Amygdala (tissue), 56 donors: ENCODE measurements around the gene SLC38A9.
"Not testable (repeated sequence)": the region's sequence is repeated elsewhere in the genome, so short reads cannot be mapped to it uniquely, and the experiment has no call there.

ENCODE experiments used
- DNase-seq, 56 donors: peaks; one replicate each; lab custom pipeline; 2025; lab: John Stamatoyannopoulos, UW

The SLC38A9 gene

DNA sequence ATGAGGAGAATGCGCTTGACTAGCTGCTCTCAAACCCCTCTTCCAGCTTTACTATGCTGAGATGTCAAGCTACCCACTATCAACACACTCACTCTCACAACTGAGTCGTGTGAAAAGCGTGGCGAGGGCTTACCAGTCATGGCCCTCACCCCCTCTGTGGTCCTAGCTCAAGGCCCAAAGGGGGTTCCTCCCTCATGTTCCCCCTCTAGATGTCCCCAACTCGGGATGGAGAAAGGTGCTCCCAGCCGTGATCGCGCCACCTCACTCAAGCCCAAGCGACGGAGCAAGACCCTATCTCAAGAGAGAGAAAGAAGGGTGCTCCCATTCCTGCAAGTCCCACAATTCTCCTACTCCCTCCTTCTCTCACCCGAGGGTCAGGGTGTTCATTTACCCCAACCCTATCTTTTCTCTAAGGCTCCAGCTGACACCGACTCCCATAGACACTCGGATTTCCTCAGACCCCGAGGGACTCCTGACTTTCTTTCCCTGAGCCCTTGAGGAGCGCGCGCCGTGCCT, 559 bp downstream of the SLC38A9 start:
- DNase-seq, result peak in 3 of 56 donors; percentile 4 to 13 (median 13)

DNA sequence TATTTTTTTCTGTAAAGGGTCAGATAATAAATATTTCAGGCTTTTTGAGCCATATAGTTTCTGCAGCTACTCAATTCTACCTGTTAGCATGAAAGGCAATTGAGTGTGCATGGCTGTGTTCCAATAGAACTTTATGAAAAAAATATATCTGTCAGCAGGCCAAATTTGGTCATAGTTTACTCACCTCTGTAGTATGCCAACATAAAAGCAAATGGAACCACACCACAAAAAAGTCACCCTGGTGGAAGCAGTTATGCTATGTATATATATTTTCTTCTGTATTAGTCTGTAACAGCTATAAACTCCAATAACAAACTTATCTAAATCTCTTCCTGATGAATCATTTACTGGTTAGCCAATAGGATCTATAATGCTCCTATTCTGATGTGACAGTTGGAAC, 3.4 kb downstream of the SLC38A9 start:
- no peak for DNase-seq

- no peak for DNase-seq
Observed at GRCh38 chr5:55706230-55706629, 5.9 kb downstream of the SLC38A9 start.

DNA sequence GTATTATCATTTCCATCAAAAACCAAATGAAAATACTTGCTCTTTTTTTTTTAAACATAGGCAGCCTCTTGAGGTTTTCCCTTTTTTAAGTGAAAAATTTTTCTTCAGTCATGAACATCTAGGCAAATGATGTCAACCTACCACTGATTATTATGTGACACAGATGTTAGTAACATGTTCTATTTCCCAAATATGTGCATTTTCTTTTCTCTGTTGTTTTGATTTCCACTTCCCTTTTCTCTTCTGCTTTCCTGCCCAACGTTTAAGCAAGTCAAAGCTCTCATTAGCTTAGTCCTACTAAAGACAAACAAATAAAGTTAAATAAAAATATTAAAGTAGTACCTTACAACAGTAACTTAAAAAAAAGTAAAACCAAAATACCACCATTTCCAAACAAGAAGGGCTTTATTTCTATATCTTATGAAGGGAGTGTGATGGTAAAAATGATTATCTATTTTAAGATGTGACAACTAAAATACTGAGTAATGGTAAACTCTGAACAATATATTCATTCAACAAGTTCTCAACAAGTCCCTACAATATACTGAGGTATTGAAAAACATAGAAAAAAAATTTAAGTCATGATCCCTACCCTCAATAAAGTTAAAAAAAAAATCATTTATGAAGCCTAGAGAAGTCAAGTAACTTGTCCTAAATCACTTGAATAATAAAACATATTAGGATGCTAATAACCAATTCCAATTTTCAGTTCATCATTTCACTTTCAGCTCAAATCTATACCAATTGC, 9.4 kb downstream of the SLC38A9 start:
- no peak for DNase-seq

GRCh38 chr5:55701462-55702103, 10.5 kb downstream of the SLC38A9 start:
- DNase-seq, result no peak

- DNase-seq, result no peak
Observed at GRCh38 chr5:55700745-55701144, 11.4 kb downstream of the SLC38A9 start.

GRCh38 chr5:55699041-55699688, 13.0 kb downstream of the SLC38A9 start:
- DNase-seq, result no peak

- DNase-seq, result not testable (repeated sequence)
Observed at GRCh38 chr5:55696704-55697103, 15.4 kb downstream of the SLC38A9 start.

DNA sequence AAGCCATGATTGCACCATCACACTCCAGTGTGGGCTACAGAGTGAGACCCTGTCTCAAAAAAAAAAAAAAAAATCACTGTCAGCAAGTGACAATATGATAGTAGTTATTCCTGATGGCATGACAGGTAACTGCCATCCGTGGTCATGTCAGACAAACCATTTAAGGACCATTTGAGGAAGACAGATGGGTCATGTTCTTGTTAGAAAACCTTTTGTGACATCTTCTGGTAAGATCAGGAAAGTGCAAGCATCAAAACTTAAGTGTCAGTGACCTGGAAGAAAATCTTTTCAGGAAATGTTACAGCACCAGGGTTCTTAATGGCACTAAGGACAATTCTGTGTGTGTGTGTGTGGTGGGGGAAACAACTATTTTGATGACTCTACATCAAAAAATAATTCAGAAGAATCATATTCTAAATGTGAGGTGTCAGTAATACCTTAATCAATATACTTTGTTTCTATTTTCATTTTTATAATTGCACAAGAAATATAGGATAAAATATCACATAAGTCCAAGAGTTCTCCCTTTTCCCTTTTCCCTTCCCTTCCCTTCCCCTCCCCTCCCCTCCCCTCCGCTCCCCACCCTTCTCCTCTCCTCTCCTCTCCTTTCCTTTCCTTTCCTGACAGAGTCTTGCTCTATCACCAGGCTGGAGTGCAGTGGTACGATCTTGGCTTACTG, 17.8 kb downstream of the SLC38A9 start:
- DNase-seq, result no peak

DNA sequence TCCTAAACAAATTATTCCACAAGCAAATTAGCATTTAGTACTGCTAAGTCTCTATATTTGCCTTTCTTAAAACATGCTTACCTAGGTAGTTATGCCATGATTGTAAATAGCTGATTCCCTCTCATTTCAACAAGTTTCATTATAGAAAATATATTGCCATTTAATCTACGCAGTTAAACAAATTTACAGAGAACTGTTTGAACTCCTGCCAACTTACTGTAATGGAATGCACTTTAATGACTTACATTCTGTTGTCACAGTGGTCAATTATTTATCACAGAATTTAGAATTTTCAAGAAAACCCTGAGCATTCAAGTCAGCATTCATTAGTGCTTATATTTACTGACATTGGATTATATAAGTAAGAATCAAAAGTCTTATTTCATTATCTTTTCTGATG, 19.6 kb downstream of the SLC38A9 start:
- DNase-seq, result no peak

DNA sequence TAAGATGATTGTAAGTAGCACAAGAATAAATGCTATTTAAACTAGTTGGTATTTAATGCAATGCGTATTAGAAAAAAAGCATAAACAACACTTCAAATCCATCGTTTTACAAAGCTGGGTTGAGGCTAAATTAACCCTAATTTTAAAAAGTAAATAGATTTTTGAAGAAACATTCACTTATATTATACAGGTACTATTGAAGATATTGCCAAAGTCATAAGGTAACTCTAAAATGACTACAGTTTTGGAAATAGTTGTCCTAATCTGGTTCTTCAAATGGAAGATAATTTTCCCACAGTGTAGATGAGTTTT, 20.1 kb downstream of the SLC38A9 start:
- DNase-seq, result no peak

- DNase-seq, result peak in 1 of 56 donors; percentile 36
Observed at GRCh38 chr5:55691265-55692105, 20.6 kb downstream of the SLC38A9 start.

DNA sequence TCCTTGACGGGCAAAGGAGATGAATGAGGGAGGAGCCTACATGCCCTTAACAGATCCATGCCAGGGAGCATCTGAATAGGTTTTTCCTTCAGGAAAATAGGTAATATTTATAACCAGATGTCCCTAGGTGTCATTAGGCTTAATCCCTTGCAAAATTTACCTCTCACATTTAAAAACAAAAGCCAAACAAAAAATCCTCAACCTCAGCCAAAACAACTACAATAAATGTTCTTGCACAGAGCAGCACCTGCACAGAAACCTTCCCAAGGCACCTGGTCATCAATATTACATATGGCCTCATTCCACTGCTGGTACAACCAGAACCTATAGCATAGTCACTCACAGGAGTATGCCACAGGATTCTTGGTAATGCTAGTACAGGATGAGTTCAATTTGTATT, 30.1 kb downstream of the SLC38A9 start:
- DNase-seq, result no peak

GRCh38 chr5:55681301-55681700, 30.8 kb downstream of the SLC38A9 start:
- no peak for DNase-seq

GRCh38 chr5:55680353-55680752, 31.8 kb downstream of the SLC38A9 start:
- peak in 7 of 56 donors; percentile 2 to 10 (median 7) for DNase-seq

- DNase-seq, result no peak
Observed at GRCh38 chr5:55679556-55679955, 32.6 kb downstream of the SLC38A9 start.

GRCh38 chr5:55675119-55675518, 37.0 kb downstream of the SLC38A9 start:
- no peak for DNase-seq

DNA sequence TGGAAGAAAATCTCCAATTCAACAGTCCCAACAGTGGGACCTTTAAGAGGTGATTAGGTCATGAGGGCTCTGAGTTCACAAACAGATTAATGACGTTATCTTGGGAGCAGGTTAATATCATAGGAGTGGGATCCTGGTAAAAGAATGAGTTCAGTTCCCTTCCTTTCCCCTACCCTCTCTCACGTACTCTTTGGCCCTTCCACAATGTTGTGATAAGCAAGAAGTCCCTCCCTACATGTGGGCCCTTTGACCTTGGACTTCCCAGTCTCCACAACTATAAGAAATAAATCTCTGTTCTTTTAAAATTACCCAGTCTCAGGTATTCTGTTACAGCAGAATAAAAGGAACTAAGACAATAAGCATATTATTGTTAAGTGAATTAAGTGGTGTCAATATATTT, 37.8 kb downstream of the SLC38A9 start:
- no peak for DNase-seq

GRCh38 chr5:55672477-55672911, 39.6 kb downstream of the SLC38A9 start:
- peak in 3 of 56 donors; percentile 2 to 14 (median 3) for DNase-seq

DNA sequence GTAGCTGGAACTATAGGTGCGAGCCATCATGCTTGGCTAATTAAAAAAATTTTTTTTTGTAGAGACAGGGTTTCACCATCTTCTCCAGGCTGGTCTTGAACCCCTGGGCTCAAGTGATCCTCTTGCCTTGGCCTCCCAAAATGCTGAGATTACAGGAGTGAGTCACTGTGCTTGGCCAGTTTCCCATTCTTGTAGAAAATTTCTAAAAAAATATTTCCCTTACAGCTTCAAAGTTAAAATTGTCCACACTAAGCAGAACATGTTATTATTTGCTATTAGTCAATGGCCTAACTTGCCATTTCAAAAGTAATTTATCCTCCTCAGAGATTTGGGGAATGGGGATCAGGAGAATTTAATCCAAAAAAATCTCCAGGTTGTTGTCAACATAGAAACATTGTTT, 40.1 kb downstream of the SLC38A9 start:
- DNase-seq, result no peak
